ENCODE data around the gene NISCH. TPM values are rescaled to one million over a fixed set of nuclear protein-coding genes. Genes with fewer than 3 reads are reported as not detected.

NISCH gene
- total and polyA plus RNA-seq, 4 donors, result 91.5 to 161 (median 113) TPM

GRCh38 chr3:52519445-52520140, 64.2 kb downstream of the NISCH start:
- H3K36me3 ChIP-seq (ENCODE audit: control insufficient read depth, insufficient read depth, low read length), result peaks cover 49% of the 10 kb centered on the region
- H3K4me3 ChIP-seq (ENCODE audit: low read depth, low read length), result no peak overlapping the region
- no peak for DNase-seq (ENCODE audit: low read depth in 4 of 6, low spot score in 6 of 6)
- WGBS (ENCODE audit: insufficient coverage), result 82% methylated on average over 22 of the region's 22 CpGs
- H3K27ac ChIP-seq (ENCODE audit: low read depth, low read length), result no peak overlapping the region
- H3K9me3 ChIP-seq (ENCODE audit: control insufficient read depth, insufficient read depth, low read length), result no peaks in the 10 kb centered on the region
- no peaks in the 10 kb centered on the region for H3K27me3 ChIP-seq (ENCODE audit: control insufficient read depth, insufficient read depth, low read length)
- H3K4me1 ChIP-seq (ENCODE audit: control insufficient read depth, insufficient read depth, low read length), result peaks cover 15% of the 10 kb centered on the region

- DNase-seq (ENCODE audit: low read depth in 4 of 6, low spot score in 6 of 6), result no peak
- Histone ChIP-seq H3K27ac (ENCODE audit: low read depth, low read length) (no peak overlapping the region), H3K27me3 (ENCODE audit: control insufficient read depth, insufficient read depth, low read length) (no peaks in the 10 kb centered on the region), H3K9me3 (ENCODE audit: control insufficient read depth, insufficient read depth, low read length) (no peaks in the 10 kb centered on the region), H3K4me3 (ENCODE audit: low read depth, low read length) (no peak overlapping the region), H3K4me1 (ENCODE audit: control insufficient read depth, insufficient read depth, low read length) (peaks cover 18% of the 10 kb centered on the region), H3K36me3 (ENCODE audit: control insufficient read depth, insufficient read depth, low read length) (peaks cover 54% of the 10 kb centered on the region)
- WGBS (ENCODE audit: insufficient coverage), result 88% methylated on average over 9 of the region's 14 CpGs
These were observed 64.8 kb downstream of the NISCH start for GRCh38 chr3:52520141-52520667.

- Histone ChIP-seq H3K9me3 (ENCODE audit: control insufficient read depth, insufficient read depth, low read length) (no peaks in the 10 kb centered on the region), H3K4me3 (ENCODE audit: low read depth, low read length) (no peak overlapping the region), H3K27ac (ENCODE audit: low read depth, low read length) (no peak overlapping the region), H3K36me3 (ENCODE audit: control insufficient read depth, insufficient read depth, low read length) (peaks cover 61% of the 10 kb centered on the region), H3K27me3 (ENCODE audit: control insufficient read depth, insufficient read depth, low read length) (no peaks in the 10 kb centered on the region), H3K4me1 (ENCODE audit: control insufficient read depth, insufficient read depth, low read length) (peaks cover 25% of the 10 kb centered on the region)
- WGBS (ENCODE audit: insufficient coverage), result 91% methylated on average over 20 of the region's 20 CpGs
- no peak for DNase-seq (ENCODE audit: low read depth in 4 of 6, low spot score in 6 of 6)
These were observed 65.5 kb downstream of the NISCH start for GRCh38 chr3:52520716-52521487.

GRCh38 chr3:52521488-52521824, 66.1 kb downstream of the NISCH start:
- DNase-seq (ENCODE audit: low read depth in 4 of 6, low spot score in 6 of 6), result no peak
- Histone ChIP-seq H3K9me3 (ENCODE audit: control insufficient read depth, insufficient read depth, low read length) (no peaks in the 10 kb centered on the region), H3K4me1 (ENCODE audit: control insufficient read depth, insufficient read depth, low read length) (peaks cover 31% of the 10 kb centered on the region), H3K27me3 (ENCODE audit: control insufficient read depth, insufficient read depth, low read length) (no peaks in the 10 kb centered on the region), H3K36me3 (ENCODE audit: control insufficient read depth, insufficient read depth, low read length) (peaks cover 66% of the 10 kb centered on the region), H3K27ac (ENCODE audit: low read depth, low read length) (no peak overlapping the region), H3K4me3 (ENCODE audit: low read depth, low read length) (no peak overlapping the region)
- 92% methylated on average over 6 of the region's 8 CpGs for WGBS (ENCODE audit: insufficient coverage)

- Histone ChIP-seq H3K4me3 (ENCODE audit: low read depth, low read length) (no peak overlapping the region), H3K27ac (ENCODE audit: low read depth, low read length) (no peak overlapping the region), H3K27me3 (ENCODE audit: control insufficient read depth, insufficient read depth, low read length) (no peaks in the 10 kb centered on the region), H3K4me1 (ENCODE audit: control insufficient read depth, insufficient read depth, low read length) (peaks cover 31% of the 10 kb centered on the region), H3K9me3 (ENCODE audit: control insufficient read depth, insufficient read depth, low read length) (no peaks in the 10 kb centered on the region), H3K36me3 (ENCODE audit: control insufficient read depth, insufficient read depth, low read length) (peaks cover 72% of the 10 kb centered on the region)
- DNase-seq (ENCODE audit: low read depth in 4 of 6, low spot score in 6 of 6), result no peak
- 89% methylated on average over 29 of the region's 33 CpGs for WGBS (ENCODE audit: insufficient coverage)
These were observed 66.7 kb downstream of the NISCH start for GRCh38 chr3:52521881-52522650.

- Histone ChIP-seq H3K27me3 (ENCODE audit: control insufficient read depth, insufficient read depth, low read length) (no peaks in the 10 kb centered on the region), H3K4me3 (ENCODE audit: low read depth, low read length) (no peak overlapping the region), H3K36me3 (ENCODE audit: control insufficient read depth, insufficient read depth, low read length) (peaks cover 79% of the 10 kb centered on the region), H3K4me1 (ENCODE audit: control insufficient read depth, insufficient read depth, low read length) (peaks cover 31% of the 10 kb centered on the region), H3K9me3 (ENCODE audit: control insufficient read depth, insufficient read depth, low read length) (no peaks in the 10 kb centered on the region), H3K27ac (ENCODE audit: low read depth, low read length) (no peak overlapping the region)
- 89% methylated on average over 12 of the region's 14 CpGs for WGBS (ENCODE audit: insufficient coverage)
- DNase-seq (ENCODE audit: low read depth in 4 of 6, low spot score in 6 of 6), result no peak
These were observed 67.3 kb downstream of the NISCH start for GRCh38 chr3:52522651-52523251.

GRCh38 chr3:52523386-52524257, 68.2 kb downstream of the NISCH start:
- Histone ChIP-seq H3K4me3 (ENCODE audit: low read depth, low read length) (no peak overlapping the region), H3K27ac (ENCODE audit: low read depth, low read length) (no peak overlapping the region), H3K36me3 (ENCODE audit: control insufficient read depth, insufficient read depth, low read length) (peaks cover 84% of the 10 kb centered on the region), H3K9me3 (ENCODE audit: control insufficient read depth, insufficient read depth, low read length) (no peaks in the 10 kb centered on the region), H3K4me1 (ENCODE audit: control insufficient read depth, insufficient read depth, low read length) (peaks cover 24% of the 10 kb centered on the region), H3K27me3 (ENCODE audit: control insufficient read depth, insufficient read depth, low read length) (no peaks in the 10 kb centered on the region)
- no peak for DNase-seq (ENCODE audit: low read depth in 4 of 6, low spot score in 6 of 6)
- 88% methylated on average over 23 of the region's 26 CpGs for WGBS (ENCODE audit: insufficient coverage)

GRCh38 chr3:52524258-52524751, 68.9 kb downstream of the NISCH start:
- no peaks in the 10 kb centered on the region for H3K27me3 ChIP-seq (ENCODE audit: control insufficient read depth, insufficient read depth, low read length)
- no peaks in the 10 kb centered on the region for H3K9me3 ChIP-seq (ENCODE audit: control insufficient read depth, insufficient read depth, low read length)
- H3K4me3 ChIP-seq (ENCODE audit: low read depth, low read length), result no peak overlapping the region
- H3K4me1 ChIP-seq (ENCODE audit: control insufficient read depth, insufficient read depth, low read length), result peaks cover 18% of the 10 kb centered on the region
- WGBS (ENCODE audit: insufficient coverage), result 94% methylated on average over 18 of the region's 18 CpGs
- no peak overlapping the region for H3K27ac ChIP-seq (ENCODE audit: low read depth, low read length)
- H3K36me3 ChIP-seq (ENCODE audit: control insufficient read depth, insufficient read depth, low read length), result peaks cover 91% of the 10 kb centered on the region
- no peak for DNase-seq (ENCODE audit: low read depth in 4 of 6, low spot score in 6 of 6)
